Mononuclear cell (primary cell): ENCODE results near the gene ANKRD53. TPM values are rescaled to one million over a fixed set of nuclear protein-coding genes. Genes with fewer than 3 reads are reported as not detected.
A peak's percentile ranks its signal among the peaks of the same experiment; 100 is the strongest.

Source experiments
- H3K27me3 ChIP-seq: 2 replicates; pipeline ENCODE4 v1.6.0; 2011; ENCODE audit warnings: low read length, control low read depth; ENCODE audit not compliant: insufficient read depth
- H3K4me1 ChIP-seq: 2 replicates; pipeline ENCODE4 v1.5.1; 2011; ENCODE audit warnings: mild to moderate bottlenecking, low read length, control low read depth; ENCODE audit not compliant: insufficient read depth
- H3K4me3 ChIP-seq: 2 replicates; pipeline ENCODE4 v1.5.1; 2011; ENCODE audit warnings: mild to moderate bottlenecking, low read length, moderate library complexity
- H3K9me3 ChIP-seq: 2 replicates; pipeline ENCODE4 v1.5.1; 2011; ENCODE audit warnings: low read depth, mild to moderate bottlenecking, control low read depth, low read length
- total RNA-seq: library from RNA; depleted of rRNA; stranded (reverse); fragments of >200 nt; gene quantifications from one replicate; pipeline ENCODE4 v1.2.3, GENCODE V29; 2012

Gene ANKRD53, protein sequence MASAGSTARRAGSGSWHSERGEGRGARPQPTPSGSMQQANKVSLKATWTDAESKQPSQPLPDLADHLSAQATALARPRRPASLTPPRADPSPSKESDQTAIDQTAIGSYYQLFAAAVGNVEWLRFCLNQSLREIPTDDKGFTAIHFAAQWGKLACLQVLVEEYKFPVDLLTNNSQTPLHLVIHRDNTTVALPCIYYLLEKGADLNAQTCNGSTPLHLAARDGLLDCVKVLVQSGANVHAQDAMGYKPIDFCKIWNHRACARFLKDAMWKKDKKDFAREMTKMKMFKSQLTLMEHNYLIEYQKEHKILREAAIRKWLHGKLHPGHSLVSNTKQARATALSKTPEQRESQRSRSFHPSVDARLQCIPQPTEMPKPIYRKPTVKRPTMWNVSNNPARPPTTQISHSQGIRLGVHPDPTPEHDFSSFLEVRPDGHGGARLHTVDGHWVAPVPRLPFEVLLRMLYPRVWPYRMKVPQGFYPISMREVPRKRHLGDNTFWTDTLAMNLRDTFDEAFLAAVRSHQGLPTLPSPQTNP
- 0.10 TPM for total RNA-seq

DNA sequence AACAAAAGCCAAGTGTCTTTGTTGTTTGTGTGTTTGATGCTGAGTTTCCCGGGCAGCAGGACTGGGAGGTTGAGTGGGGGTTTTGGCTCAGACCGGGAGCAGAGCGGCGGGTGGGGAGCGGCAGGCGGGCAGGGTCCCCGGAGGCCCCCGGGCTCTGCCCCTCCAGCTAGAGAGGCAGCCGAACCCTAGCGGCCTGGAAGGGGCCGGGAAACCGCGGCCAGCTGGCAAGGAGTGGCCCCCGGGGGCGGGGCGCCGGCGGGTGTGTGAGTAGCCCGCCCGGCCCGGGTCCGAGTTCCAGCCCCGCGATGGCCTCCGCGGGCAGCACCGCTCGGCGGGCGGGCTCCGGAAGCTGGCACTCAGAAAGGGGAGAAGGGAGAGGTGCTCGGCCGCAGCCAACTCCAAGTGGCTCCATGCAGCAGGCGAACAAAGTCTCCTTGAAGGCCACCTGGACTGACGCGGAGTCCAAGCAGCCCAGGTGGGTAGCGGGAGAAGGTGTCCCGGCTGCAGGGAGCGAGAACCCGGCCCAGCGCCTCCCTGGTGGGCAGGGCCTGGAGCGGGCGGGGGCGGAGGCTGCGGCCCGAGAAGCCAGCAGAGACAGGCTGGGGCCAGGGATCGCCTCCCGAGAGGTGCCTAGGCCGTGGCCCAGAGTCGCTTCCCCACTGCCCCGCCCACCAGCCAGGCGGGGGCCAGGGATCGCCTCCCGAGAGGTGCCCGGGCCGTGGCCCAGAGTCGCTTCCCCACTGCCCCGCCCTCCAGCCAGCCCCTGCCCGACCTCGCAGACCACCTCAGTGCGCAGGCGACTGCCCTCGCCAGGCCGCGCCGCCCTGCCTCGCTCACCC, at the start of gene ANKRD53:
ANKRD53 (plus strand) TSS at position 290 of the 839 bp plus-strand sequence; CDS start at position 306, 16 bp downstream.
- Histone ChIP-seq H3K9me3 (no peaks in the 10 kb centered on the region), H3K4me1 (peaks cover 23% of the 10 kb centered on the region), H3K4me3 (peak within 1 kb of the TSS; percentile 56), H3K27me3 (no peaks in the 10 kb centered on the region)

GRCh38 chr2:70930371-70931329, 47.8 kb upstream of the ANKRD53 start:
- Histone ChIP-seq H3K4me3 (no peak overlapping the region), H3K4me1 (no peaks in the 10 kb centered on the region), H3K9me3 (no peaks in the 10 kb centered on the region), H3K27me3 (no peaks in the 10 kb centered on the region)

GRCh38 chr2:70931376-70932000, 46.9 kb upstream of the ANKRD53 start:
- no peak overlapping the region for H3K4me3 ChIP-seq
- H3K27me3 ChIP-seq: no peaks in the 10 kb centered on the region
- no peaks in the 10 kb centered on the region for H3K4me1 ChIP-seq
- no peaks in the 10 kb centered on the region for H3K9me3 ChIP-seq

GRCh38 chr2:70932631-70933230, 45.7 kb upstream of the ANKRD53 start:
- Histone ChIP-seq H3K4me3 (no peak overlapping the region), H3K9me3 (no peaks in the 10 kb centered on the region), H3K27me3 (no peaks in the 10 kb centered on the region), H3K4me1 (no peaks in the 10 kb centered on the region)

DNA sequence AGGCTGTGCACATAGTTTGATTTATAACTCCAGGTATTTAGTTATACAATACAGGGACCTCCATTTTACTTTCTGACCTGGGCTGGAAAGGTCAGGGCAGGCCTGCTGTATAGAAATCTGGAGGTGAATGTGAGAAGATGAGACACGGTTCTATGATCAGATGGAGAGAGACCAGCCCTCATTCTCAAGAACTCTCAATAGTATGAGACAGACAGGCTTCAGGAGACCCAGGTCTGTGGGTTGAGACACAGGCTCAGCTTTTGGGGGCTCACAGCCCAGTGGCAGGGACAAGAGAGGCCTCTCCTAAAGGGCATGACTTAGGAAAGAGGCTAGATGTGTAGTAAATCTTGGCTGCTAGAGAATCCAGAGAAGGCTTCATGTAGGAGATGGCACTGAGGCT, 43.4 kb upstream of the ANKRD53 start:
- no peaks in the 10 kb centered on the region for H3K4me1 ChIP-seq
- H3K9me3 ChIP-seq: no peaks in the 10 kb centered on the region
- H3K4me3 ChIP-seq: no peak overlapping the region
- no peaks in the 10 kb centered on the region for H3K27me3 ChIP-seq

DNA sequence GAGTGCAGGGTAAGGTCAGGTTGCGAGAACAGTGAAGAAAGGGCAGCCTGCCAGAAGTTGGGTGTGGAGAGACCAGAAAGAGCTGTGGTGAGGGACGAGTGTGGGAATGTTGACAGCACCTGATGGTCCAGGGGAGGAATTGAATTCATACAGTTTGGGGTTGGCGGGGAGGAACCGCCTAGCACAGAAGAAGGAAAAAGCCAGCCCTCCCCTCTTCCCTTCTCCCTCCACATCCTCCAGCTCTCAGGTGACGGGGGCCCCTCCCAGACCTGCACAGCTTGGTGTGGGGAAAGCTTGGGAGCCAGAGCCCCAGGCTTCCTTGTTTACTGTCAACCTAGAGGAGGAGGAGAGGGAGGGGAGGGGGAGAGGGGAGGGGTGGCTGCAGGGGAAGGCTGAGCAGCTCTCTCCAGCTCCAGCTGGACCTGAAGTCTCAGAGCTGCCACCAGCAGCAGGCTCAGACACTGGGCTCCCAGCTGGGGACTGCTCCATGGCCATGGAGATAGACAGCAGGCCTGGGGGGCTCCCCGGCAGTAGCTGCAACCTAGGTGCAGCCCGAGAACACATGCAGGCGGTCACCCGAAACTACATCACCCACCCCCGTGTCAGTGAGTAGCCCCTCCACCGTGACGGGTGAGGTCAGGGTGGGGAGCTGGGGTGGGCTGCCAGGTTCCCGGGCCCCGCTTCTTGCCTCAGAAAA, 42.8 kb upstream of the ANKRD53 start, which contains the start of gene ATP6V1B1:
ATP6V1B1 (plus strand) TSS at position 433 of the 697 bp plus-strand sequence; CDS start at position 488, 55 bp downstream.
- Histone ChIP-seq H3K4me3 (no peak within 1 kb of the TSS), H3K4me1 (no peaks in the 10 kb centered on the region), H3K27me3 (no peaks in the 10 kb centered on the region), H3K9me3 (no peaks in the 10 kb centered on the region)

DNA sequence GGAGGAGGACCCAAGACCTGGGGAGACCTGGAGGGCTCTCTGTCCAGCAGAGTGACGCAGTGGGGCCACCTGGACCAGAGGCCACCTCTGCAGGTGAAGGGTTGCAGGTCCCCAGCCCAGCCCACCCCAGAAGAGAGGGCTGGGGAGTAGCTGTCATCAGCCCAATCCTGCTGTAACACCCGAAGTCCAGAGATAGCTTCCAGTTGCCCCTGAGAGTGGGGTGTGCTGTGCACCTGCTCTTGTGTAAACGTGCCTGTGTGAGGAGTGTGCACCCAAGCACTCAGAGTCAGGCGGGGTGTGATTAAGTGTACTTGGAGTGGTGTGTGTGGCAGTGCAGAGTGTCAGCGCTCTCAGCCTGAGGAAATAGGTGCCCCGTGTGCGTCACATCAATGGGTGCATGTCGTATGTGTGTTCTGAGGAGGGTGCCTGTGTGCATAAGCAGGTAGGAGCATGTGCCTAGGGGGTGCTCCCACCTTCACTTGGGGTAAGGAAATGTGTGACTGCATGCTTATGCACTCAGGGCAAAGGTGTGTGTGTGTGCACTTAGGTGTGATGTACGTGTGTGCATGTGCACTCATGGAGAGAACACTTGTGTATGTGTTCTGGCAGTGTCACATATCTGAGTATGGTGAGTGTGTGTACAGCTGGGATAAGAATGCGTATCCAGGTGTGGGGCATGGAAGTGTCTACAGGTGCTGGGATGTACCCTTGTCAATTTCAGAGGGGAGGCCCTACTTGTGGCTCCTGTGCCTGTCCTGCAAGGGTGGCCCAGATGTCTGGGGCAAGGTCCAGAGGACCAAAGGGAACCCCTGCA, 42.1 kb upstream of the ANKRD53 start:
- no peaks in the 10 kb centered on the region for H3K9me3 ChIP-seq
- H3K4me1 ChIP-seq: no peaks in the 10 kb centered on the region
- no peak overlapping the region for H3K4me3 ChIP-seq
- H3K27me3 ChIP-seq: no peaks in the 10 kb centered on the region

DNA sequence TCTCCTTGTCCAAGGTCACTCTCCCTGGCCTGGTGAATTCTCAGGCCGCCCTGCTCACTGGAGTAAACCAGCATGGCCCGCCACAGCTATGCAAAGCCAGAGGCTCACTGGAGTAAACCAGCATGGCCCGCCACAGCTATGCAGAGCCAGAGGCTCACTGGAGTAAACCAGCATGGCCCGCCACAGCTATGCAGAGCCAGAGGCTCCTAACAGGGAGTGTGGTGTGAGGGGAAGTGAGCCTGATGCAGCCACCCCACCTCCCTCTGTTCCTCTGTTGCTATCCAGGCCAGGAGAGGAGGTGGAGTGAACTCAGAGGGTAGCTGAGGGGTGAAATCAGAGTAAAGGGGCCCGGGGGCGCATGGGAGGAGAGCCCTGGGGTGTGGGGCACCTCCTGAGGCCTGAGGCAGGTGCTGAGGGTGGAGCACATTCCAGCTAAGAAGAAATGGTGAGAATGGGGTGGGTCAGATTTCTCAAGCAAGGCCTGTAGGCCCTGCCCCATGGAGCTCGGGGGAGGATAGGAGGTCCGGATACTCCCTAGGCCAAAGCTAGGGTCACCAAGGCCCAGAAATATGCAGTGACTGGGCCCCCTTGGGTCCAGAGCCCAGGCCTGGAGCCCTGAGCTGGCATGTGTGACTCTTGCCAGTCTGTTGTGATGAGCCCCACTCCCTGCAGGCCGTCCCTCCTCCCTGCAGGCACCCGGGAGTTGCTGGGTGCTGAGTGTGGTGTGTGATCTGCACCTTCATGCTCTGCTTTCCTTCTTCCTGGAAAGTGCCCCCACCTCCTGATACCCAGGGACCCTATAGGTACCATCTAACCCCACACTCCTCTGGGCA, 41.2 kb upstream of the ANKRD53 start:
- no peaks in the 10 kb centered on the region for H3K4me1 ChIP-seq
- H3K4me3 ChIP-seq: no peak overlapping the region
- H3K27me3 ChIP-seq: no peaks in the 10 kb centered on the region
- no peaks in the 10 kb centered on the region for H3K9me3 ChIP-seq

- no peak overlapping the region for H3K4me3 ChIP-seq
- no peaks in the 10 kb centered on the region for H3K4me1 ChIP-seq
- H3K9me3 ChIP-seq: no peaks in the 10 kb centered on the region
- no peaks in the 10 kb centered on the region for H3K27me3 ChIP-seq
Observed at GRCh38 chr2:70937866-70938585, 40.4 kb upstream of the ANKRD53 start.

DNA sequence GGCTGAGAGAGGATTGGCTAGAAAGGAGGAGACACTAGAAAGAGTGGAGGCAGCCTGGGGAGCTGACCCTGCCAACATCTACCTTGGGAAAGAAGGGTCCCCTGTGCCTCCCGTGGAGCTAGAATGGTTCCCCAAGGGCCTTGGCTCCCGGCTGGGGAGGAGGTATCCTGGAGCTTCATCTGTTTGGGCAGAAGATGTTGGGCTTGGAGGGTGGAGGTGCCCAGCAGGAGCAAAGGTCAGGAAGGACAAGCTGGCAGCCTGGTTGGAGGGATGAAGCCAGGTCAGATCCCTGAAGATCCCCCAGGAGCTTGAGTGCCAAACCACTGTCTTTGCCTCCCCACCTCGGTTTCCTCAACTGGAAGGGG, 39.9 kb upstream of the ANKRD53 start:
- H3K4me1 ChIP-seq: no peaks in the 10 kb centered on the region
- no peak overlapping the region for H3K4me3 ChIP-seq
- H3K9me3 ChIP-seq: no peaks in the 10 kb centered on the region
- no peaks in the 10 kb centered on the region for H3K27me3 ChIP-seq

DNA sequence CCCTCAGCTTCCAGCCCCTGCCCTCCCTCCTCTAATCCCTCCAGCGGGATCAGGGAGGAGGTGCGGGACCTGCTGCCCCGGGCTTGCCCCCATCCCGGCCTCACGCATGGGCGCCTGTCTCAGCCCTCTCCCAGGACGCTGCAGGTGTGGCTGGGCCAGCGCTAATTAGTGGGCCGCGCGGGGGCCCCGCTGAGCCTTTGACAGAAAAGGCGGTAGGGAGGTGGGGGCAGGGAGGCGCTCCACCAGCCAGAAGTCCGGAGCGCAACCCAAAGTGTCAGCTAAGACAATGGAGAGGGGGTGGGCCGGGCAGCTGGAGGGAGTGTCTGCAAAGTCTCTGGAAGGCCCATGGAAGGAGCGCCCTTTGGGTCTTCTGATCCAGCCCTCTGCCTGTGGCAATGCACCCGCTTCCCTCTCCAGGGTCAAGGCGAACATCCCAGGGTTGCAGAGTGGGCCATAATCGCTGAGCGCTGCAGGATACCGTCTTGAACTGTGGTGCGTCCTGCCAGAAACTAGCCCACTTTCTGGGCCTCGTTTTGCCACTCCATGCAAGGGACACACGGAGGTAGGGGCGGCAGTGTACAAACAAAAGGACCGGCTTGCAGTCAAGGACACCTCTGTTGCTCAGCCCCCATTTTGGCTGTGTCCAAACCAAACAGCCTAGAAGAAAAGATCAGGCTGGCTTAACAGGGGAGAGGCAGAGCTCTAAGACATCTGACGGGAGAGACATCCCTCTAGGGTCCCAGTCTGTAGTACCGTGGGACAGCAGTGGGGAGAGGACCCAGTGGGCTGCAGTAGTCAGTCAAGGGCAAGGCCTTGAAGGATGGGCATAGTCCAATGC, 39.2 kb upstream of the ANKRD53 start:
- Histone ChIP-seq H3K4me1 (no peaks in the 10 kb centered on the region), H3K9me3 (no peaks in the 10 kb centered on the region), H3K4me3 (no peak overlapping the region), H3K27me3 (no peaks in the 10 kb centered on the region)
